GM23338 (cell line): Measurements from ENCODE around the gene ORM1.

ENCODE experiments used
- CREB1 ChIP-seq: fragments of 250-450 bp; sonication (Bioruptor Pico); IDR thresholded peaks from 2 replicates; pipeline ENCODE4 v1.5.0; 2020; ENCODE audit warnings: low read depth, mild to moderate bottlenecking, moderate library complexity
- EZH2 ChIP-seq: fragments of 200-600 bp; sonication (generic); IDR thresholded peaks from one replicate; pipeline ENCODE4 v1.8.0; 2017; ENCODE audit warnings: antibody characterized with exemption, mild to moderate bottlenecking, low read depth; ENCODE audit not compliant: unreplicated experiment
- EZH2phosphoT487 ChIP-seq: fragments of 200-600 bp; sonication (generic); IDR thresholded peaks from one replicate; pipeline ENCODE4 v1.8.1; 2018; ENCODE audit warnings: antibody characterized with exemption; ENCODE audit not compliant: unreplicated experiment
- JUNB ChIP-seq: IDR thresholded peaks from one replicate; pipeline ENCODE4 v1.6.1; 2016; ENCODE audit warnings: antibody characterized with exemption; ENCODE audit not compliant: unreplicated experiment
- POLR2AphosphoS5 ChIP-seq: IDR thresholded peaks from 2 replicates; pipeline ENCODE4 v1.6.1; 2016; ENCODE audit warnings: antibody characterized with exemption, low read depth
- REST ChIP-seq: IDR thresholded peaks from one replicate; pipeline ENCODE4 v1.6.1; 2018; ENCODE audit warnings: antibody characterized with exemption; ENCODE audit not compliant: unreplicated experiment
- TF ChIP-seq, protein P1 (sequence below), 2 experiments: fragments of 200-600 bp in 1 of 2; sonication (generic) in 1 of 2; conservative IDR thresholded peaks; 2 replicates each; pipeline versions ENCODE4 v1.5.1 to v1.6.1; 2016 to 2017; ENCODE audit warnings: antibody characterized with exemption in 2 of 2, low read depth in 2 of 2, mild to moderate bottlenecking in 2 of 2, moderate library complexity in 1 of 2

DNA sequence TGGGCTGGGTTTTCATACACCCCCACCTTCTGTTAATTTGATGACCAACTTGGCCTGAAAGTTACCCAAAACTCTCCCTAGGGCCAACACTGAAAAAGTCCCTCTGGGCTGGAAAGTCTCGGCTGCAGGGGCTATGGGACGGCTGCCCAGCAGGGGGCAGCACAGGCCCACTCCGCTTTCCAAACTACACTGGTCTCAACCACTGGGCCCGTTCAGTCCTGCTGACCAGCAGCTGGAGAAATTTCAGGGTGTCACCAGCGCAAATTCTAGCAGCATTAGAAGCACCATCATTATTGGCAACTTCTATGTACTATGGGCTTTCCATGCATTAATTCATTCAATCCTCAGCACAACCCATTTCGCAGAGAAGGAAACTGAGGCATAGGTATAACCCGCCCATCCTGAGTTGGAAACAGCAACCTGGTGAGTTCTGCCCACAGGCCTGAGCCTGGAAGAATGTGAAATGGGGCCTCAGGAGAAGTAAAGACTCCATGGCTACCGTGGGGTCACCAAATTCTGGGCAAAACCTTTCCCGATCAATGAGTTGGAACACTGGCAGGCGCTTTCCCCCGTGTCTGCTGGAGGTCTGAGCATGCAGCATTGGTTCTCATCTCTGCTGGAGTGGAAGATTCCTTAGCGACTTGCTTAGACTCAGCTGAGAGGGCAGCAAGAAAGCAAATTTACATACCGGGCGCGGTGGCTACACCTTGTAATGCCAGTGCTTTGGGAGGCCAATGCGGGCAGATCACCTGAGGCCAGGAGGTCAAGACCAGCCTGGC is 16.4 kb downstream of the ORM1 start:
- TF ChIP-seq, protein P1, sequence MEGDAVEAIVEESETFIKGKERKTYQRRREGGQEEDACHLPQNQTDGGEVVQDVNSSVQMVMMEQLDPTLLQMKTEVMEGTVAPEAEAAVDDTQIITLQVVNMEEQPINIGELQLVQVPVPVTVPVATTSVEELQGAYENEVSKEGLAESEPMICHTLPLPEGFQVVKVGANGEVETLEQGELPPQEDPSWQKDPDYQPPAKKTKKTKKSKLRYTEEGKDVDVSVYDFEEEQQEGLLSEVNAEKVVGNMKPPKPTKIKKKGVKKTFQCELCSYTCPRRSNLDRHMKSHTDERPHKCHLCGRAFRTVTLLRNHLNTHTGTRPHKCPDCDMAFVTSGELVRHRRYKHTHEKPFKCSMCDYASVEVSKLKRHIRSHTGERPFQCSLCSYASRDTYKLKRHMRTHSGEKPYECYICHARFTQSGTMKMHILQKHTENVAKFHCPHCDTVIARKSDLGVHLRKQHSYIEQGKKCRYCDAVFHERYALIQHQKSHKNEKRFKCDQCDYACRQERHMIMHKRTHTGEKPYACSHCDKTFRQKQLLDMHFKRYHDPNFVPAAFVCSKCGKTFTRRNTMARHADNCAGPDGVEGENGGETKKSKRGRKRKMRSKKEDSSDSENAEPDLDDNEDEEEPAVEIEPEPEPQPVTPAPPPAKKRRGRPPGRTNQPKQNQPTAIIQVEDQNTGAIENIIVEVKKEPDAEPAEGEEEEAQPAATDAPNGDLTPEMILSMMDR (conservative IDR thresholded peaks at IDR 0.05; ENCODE audit: low read depth in 2 of 2), result peak; percentile 87 to 96
- TF ChIP-seq CREB1 (CRISPR knock-in tag) (no peak), EZH2 (no peak), EZH2phosphoT487 (no peak), POLR2AphosphoS5 (no peak), JUNB (no peak), REST (no peak)
